Measurements from ENCODE around the gene CD300C. TPM values are rescaled to one million over a fixed set of nuclear protein-coding genes. Genes with fewer than 3 reads are reported as not detected.
"Not testable (repeated sequence)": the region's sequence is repeated elsewhere in the genome, so short reads cannot be mapped to it uniquely, and the experiment has no call there.

Gene CD300C
- total RNA-seq, 3 donors from 2014 or later: 0.33 to 2.1 (median 0.59) TPM

DNA sequence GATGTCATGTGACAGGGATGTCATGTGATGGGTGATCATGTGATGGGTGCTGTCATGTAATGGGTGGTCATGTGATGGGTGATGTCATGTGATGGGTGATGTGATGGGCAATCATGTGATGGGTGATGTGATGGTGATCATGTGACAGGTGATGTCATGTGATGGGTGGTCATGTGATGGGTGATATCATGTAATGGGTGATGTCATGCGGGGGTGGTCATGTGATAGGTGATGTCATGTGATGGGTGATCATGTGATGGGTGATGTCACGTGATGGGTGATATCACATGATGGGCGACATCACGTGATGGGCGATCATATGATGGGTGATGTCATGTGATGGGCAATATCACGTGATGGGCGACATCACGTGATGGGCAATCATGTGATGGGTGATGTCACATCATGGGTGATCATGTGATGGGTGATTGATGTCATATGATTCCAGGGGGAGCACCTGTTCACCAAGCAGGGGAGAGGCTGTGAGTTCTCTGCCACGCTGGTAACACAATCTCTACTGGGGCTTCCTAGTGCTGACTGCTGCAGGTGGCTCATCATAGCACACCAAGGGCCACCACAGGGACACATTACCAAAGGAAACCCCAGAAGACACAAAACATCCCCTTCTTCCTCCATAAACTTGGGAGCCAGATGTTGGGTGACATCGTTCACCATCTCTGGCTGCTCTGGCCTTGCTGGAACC is 31.1 kb downstream of the CD300C start:
- H3K9me3 ChIP-seq: peaks cover 0 to 11% of the 10 kb centered on the region in 2 donors
- intact Hi-C loops (cut with DNase I; ENCODE audit: low total_unique reads): no loop called here
- no peak overlapping the region for H3K4me3 ChIP-seq
- no peaks in the 10 kb centered on the region for H3K4me1 ChIP-seq
- H3K27me3 ChIP-seq: peaks cover 0 to 7% of the 10 kb centered on the region in 2 donors
- H3K27ac ChIP-seq: no peak overlapping the region
- no peaks in the 10 kb centered on the region for H3K36me3 ChIP-seq
- TF ChIP-seq POLR2AphosphoS5 (IDR thresholded peaks at IDR 0.05) (peak in 2 of 3 donors; percentile 30 to 67), POLR2A (IDR thresholded peaks at IDR 0.05) (no peak)
- DNase-seq (ENCODE audit: low spot score in 2 of 2): peak; percentile 39 to 41

DNA sequence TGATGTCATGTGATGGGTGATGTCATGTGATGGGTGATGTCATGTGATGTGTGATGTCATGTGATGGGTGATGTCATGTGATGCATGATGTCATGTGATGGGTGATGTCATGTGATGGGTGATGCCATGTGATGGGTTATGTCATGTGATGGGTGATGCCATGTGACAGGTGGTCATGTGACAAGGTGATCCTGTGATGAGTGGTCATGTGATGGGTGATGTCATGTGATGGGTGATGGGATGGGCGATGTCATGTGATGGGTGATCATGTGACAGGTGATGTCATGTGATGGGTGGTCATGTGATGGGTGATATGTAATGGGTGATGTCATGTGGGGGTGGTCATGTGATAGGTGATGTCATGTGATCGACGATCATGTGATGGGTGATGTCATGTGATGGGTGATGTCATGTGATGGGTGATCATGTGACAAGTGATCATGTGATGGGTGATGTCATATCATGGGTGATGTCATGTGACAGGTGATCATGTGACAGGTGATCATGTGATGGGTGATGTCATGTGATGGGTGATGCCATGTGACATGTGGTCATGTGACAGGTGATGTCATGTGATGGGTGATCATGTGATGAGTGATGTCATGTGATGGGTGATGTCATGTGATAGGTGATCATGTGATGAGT is 31.8 kb downstream of the CD300C start:
- DNase-seq (ENCODE audit: low spot score in 2 of 2): peak; percentile 35 to 42
- TF ChIP-seq POLR2AphosphoS5 (IDR thresholded peaks at IDR 0.05) (no peak), POLR2A (IDR thresholded peaks at IDR 0.05) (no peak)
- TF ChIP-seq, protein P1, sequence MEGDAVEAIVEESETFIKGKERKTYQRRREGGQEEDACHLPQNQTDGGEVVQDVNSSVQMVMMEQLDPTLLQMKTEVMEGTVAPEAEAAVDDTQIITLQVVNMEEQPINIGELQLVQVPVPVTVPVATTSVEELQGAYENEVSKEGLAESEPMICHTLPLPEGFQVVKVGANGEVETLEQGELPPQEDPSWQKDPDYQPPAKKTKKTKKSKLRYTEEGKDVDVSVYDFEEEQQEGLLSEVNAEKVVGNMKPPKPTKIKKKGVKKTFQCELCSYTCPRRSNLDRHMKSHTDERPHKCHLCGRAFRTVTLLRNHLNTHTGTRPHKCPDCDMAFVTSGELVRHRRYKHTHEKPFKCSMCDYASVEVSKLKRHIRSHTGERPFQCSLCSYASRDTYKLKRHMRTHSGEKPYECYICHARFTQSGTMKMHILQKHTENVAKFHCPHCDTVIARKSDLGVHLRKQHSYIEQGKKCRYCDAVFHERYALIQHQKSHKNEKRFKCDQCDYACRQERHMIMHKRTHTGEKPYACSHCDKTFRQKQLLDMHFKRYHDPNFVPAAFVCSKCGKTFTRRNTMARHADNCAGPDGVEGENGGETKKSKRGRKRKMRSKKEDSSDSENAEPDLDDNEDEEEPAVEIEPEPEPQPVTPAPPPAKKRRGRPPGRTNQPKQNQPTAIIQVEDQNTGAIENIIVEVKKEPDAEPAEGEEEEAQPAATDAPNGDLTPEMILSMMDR (IDR thresholded peaks at IDR 0.05): no peak
- no peak overlapping the region for H3K4me3 ChIP-seq
- H3K36me3 ChIP-seq: no peaks in the 10 kb centered on the region
- H3K9me3 ChIP-seq: peaks cover 0 to 9% of the 10 kb centered on the region in 2 donors
- no peak overlapping the region for H3K27ac ChIP-seq
- intact Hi-C loops (cut with DNase I; ENCODE audit: low total_unique reads): no loop called here
- H3K4me1 ChIP-seq: no peaks in the 10 kb centered on the region
- H3K27me3 ChIP-seq: peaks cover 0 to 7% of the 10 kb centered on the region in 2 donors

DNA sequence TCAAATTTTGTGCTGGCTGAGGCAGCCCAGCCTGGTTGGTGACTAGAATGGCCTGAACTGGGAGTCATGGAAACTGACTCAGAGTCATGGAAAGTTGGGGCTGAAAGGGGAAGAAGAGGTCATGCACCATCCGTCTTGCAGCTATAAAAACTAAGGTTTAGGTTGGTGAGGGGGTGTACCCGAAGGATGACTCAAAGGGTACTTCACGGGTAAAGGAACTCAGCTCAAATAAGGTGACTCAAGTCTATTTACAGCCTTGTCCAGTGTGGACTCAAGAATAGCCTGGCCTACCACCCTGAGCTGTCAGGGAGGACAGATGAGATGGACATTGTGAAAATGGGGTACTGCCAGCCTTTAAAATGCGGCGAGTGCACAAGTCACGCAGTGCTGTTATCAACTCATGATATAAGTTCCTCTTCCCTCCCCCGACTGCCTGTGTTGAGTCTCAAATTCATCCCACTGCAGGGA is 33.3 kb downstream of the CD300C start:
- Histone ChIP-seq H3K9me3 (no peaks in the 10 kb centered on the region), H3K27me3 (peaks cover 0 to 7% of the 10 kb centered on the region in 2 donors), H3K27ac (no peak overlapping the region), H3K4me3 (no peak overlapping the region), H3K4me1 (no peaks in the 10 kb centered on the region), H3K36me3 (no peaks in the 10 kb centered on the region)
- intact Hi-C loops (cut with DNase I; ENCODE audit: low total_unique reads): no loop called here
- peak in 1 of 2 donors; percentile 37 for DNase-seq (ENCODE audit: low spot score in 2 of 2)
- TF ChIP-seq POLR2A (IDR thresholded peaks at IDR 0.05): no peak
- TF ChIP-seq POLR2AphosphoS5 (IDR thresholded peaks at IDR 0.05): no peak
- TF ChIP-seq, protein P1 (IDR thresholded peaks at IDR 0.05): no peak

DNA sequence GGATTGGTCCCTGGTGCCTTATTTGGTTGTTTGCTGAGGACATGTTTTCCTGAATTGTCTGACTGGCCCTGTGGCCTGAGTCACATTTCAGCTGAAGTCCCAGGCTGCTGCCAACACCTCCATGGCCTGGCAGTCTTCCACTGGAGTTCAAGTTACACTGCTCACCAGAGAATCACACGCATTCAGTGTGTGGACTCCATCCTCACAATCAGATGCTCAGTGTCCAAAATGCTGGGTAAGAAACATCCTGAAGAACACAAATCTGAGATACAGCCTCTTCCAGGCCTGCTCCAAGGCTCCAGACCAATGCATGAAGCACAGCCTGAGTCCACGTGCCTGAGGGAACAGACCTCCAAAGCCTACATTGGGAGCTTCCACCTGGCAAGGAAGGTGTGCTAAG is 33.9 kb downstream of the CD300C start:
- H3K27me3 ChIP-seq: peaks cover 0 to 7% of the 10 kb centered on the region in 2 donors

DNA sequence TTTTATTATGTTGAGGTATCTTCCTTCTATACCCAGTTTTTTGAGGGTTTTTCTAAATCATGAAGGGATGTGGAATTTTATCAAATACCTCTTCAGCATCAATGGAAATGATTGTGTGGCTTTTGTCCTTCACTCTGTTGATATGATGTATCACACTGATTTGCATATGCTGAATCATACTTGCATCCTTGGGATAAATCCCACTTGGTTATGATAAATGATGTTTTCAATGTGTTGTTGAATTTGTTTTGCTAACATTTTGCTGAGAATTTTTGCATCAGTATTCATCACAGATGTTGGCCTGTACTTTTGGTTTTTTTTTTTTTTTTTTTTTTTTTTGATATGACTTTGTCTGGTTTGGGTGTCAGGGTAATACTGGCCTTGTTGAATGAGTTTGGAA is 37.8 kb downstream of the CD300C start:
- TF ChIP-seq, protein P1 (IDR thresholded peaks at IDR 0.05): no peak
- TF ChIP-seq POLR2AphosphoS5 (IDR thresholded peaks at IDR 0.05) (no peak), POLR2A (IDR thresholded peaks at IDR 0.05) (no peak)
- DNase-seq (ENCODE audit: low spot score in 2 of 2): no peak

More for the DNA sequence above, 33.9 kb downstream of the CD300C start:
- TF ChIP-seq POLR2AphosphoS5 (IDR thresholded peaks at IDR 0.05) (no peak), POLR2A (IDR thresholded peaks at IDR 0.05) (no peak)
- TF ChIP-seq, protein P1 (IDR thresholded peaks at IDR 0.05): no peak
- Histone ChIP-seq H3K27ac (no peak overlapping the region), H3K4me1 (no peaks in the 10 kb centered on the region), H3K36me3 (no peaks in the 10 kb centered on the region), H3K4me3 (no peak overlapping the region), H3K9me3 (no peaks in the 10 kb centered on the region)
- intact Hi-C loops (cut with DNase I; ENCODE audit: low total_unique reads): no loop called here
- DNase-seq (ENCODE audit: low spot score in 2 of 2): no peak

DNA sequence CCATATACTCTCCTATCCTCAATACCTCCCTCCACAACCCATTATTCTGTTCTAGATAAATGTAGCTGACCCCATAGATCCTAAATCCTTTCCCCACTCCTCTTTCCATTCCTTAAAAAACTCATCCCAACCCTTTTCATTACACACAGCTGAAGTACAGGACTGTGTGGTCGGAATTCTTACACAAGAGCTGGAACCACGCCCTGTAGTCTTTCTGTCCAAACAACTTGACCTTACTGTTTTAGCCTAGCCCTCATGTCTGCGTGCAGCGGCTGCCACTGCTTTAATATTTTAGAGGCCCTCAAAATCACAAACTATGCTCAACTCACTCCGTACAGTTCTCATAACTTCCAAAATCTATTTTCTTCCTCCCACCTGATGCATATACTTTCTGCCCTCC is 42.0 kb downstream of the CD300C start:
- H3K4me1 ChIP-seq; intact Hi-C loops (cut with DNase I; ENCODE audit: low total_unique reads); H3K36me3 ChIP-seq; H3K4me3 ChIP-seq; H3K27me3 ChIP-seq; H3K27ac ChIP-seq; H3K9me3 ChIP-seq: not testable (repeated sequence)
- DNase-seq (ENCODE audit: low spot score in 2 of 2): peak in 1 of 2 donors; percentile 13

More for the DNA sequence above, 37.8 kb downstream of the CD300C start:
- Histone ChIP-seq H3K4me1 (no peaks in the 10 kb centered on the region), H3K27ac (no peak overlapping the region), H3K36me3 (no peaks in the 10 kb centered on the region), H3K4me3 (no peak overlapping the region), H3K9me3 (no peaks in the 10 kb centered on the region), H3K27me3 (peaks cover 0 to 3% of the 10 kb centered on the region in 2 donors)
- intact Hi-C loops (cut with DNase I; ENCODE audit: low total_unique reads): no loop called here

Data from breast epithelium (tissue), 4 donors.